Activated T-helper 2 cell treated with anti-CD3 and anti-CD28 coated beads, Interferon-gamma antibody, Interleukin-2, Interleukin-4, amounts not matched to agents 10 μg/mL and 5 μg/mL and 100 μg/mL, durations not matched to agents 14 hours and 24 hours and 36 hours (primary cell): ENCODE measurements around the gene PCDHA1. TPM values are rescaled to one million over a fixed set of nuclear protein-coding genes. Genes with fewer than 3 reads are reported as not detected.
"Not testable (repeated sequence)": the region's sequence is repeated elsewhere in the genome, so short reads cannot be mapped to it uniquely, and the experiment has no call there.

Experiments used
- DNase-seq: peaks from one replicate; pipeline ENCODE4 v3.0.0; 2021; ENCODE audit warnings: low spot score
- H3K27ac Mint-ChIP-seq: one replicate; pipeline ENCODE4 v1.8.0; 2021; ENCODE audit warnings: mixed read lengths
- H3K27me3 Mint-ChIP-seq: one replicate; pipeline ENCODE4 v1.8.0; 2021; ENCODE audit warnings: low read depth, mixed read lengths
- H3K36me3 Mint-ChIP-seq: one replicate; pipeline ENCODE4 v1.8.0; 2021; ENCODE audit warnings: low read depth, mixed read lengths
- H3K4me1 Mint-ChIP-seq: one replicate; pipeline ENCODE4 v1.8.0; 2021; ENCODE audit warnings: low read depth, mixed read lengths
- H3K4me3 Mint-ChIP-seq: one replicate; pipeline ENCODE4 v1.8.0; 2021; ENCODE audit warnings: low read depth, mild to moderate bottlenecking, moderate library complexity, mixed read lengths
- H3K9me3 Mint-ChIP-seq: one replicate; pipeline ENCODE4 v1.8.0; 2021; ENCODE audit warnings: mixed read lengths
- intact Hi-C: fragments of 100-400 bp; cut with micrococcal nuclease; formaldehyde crosslinking; loops from one replicate; pipeline ENCODE4 v1.15.1; 2023
- total RNA-seq: library from RNA; stranded (reverse); gene quantifications from 2 replicates; pipeline ENCODE4 v1.2.3, GENCODE V29; 2022

The PCDHA1 gene
- total RNA-seq, 1 donor from 2014 or later: not detected

DNA sequence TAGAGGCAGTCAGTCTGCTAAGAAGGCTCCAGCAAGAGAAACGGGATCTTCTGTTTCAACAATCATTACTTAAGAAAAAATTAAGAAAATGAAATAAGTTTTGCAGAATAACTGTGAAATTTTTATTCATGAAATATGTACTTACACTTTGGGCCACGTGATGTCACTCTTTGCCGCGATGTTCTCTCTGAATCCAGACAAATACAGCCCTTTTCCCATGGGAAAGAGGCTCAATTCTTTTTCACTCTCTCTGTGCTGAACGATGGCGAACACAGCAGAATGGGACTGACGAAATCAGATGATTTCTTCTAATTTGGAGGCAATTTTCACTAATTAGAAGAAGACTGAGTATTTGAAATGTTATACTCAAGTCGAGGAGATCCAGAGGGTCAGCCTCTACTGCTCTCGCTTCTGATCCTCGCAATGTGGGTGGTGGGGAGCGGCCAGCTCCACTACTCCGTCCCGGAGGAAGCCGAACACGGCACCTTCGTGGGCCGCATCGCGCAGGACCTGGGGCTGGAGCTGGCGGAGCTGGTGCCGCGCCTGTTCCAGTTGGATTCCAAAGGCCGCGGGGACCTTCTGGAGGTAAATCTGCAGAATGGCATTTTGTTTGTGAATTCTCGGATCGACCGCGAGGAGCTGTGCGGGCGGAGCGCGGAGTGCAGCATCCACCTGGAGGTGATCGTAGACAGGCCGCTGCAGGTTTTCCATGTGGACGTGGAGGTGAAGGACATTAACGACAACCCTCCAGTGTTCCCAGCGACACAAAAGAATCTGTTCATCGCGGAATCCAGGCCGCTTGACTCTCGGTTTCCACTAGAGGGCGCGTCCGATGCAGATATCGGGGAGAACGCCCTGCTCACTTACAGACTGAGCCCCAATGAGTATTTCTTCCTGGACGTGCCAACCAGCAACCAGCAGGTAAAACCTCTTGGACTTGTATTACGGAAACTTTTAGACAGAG is 62.5 kb downstream of the PCDHA1 start, which contains the start of gene PCDHA9:
PCDHA9 (plus strand) TSS at position 244 of the 964 bp plus-strand sequence; CDS start at position 358, 114 bp downstream.
- intact Hi-C loops, H3K27ac Mint-ChIP-seq, H3K4me1 Mint-ChIP-seq, H3K36me3 Mint-ChIP-seq, H3K27me3 Mint-ChIP-seq, H3K4me3 Mint-ChIP-seq, DNase-seq: not testable (repeated sequence)
- H3K9me3 Mint-ChIP-seq: peaks cover 31% of the 10 kb centered on the region

DNA sequence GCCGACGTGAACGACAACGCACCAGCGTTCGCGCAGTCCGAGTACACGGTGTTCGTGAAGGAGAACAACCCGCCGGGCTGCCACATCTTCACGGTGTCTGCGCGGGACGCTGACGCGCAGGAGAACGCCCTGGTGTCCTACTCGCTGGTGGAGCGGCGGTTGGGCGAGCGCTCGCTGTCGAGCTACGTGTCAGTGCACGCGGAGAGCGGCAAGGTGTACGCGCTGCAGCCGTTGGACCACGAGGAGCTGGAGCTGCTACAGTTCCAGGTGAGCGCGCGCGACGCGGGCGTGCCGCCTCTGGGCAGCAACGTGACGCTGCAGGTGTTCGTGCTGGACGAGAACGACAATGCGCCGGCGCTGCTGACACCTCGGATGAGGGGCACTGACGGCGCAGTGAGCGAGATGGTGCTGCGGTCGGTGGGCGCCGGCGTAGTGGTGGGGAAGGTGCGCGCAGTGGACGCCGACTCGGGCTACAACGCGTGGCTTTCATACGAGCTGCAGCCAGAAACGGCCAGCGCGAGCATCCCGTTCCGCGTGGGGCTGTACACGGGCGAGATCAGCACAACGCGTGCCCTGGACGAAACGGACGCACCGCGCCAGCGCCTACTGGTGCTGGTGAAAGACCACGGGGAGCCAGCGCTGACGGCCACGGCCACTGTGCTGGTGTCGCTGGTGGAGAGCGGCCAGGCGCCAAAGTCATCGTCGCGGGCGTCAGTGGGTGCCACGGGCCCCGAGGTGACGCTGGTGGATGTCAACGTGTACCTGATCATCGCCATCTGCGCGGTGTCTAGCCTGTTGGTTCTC is 64.1 kb downstream of the PCDHA1 start:
- H3K36me3 Mint-ChIP-seq, H3K4me1 Mint-ChIP-seq, H3K27me3 Mint-ChIP-seq, H3K4me3 Mint-ChIP-seq, DNase-seq, H3K27ac Mint-ChIP-seq: not testable (repeated sequence)
- peaks cover 29% of the 10 kb centered on the region for H3K9me3 Mint-ChIP-seq
- intact Hi-C loops: loop anchor here (10.0 kb wide), 1 partner anchor 55 kb away; the partner anchor contains the start of gene PCDHA2

DNA sequence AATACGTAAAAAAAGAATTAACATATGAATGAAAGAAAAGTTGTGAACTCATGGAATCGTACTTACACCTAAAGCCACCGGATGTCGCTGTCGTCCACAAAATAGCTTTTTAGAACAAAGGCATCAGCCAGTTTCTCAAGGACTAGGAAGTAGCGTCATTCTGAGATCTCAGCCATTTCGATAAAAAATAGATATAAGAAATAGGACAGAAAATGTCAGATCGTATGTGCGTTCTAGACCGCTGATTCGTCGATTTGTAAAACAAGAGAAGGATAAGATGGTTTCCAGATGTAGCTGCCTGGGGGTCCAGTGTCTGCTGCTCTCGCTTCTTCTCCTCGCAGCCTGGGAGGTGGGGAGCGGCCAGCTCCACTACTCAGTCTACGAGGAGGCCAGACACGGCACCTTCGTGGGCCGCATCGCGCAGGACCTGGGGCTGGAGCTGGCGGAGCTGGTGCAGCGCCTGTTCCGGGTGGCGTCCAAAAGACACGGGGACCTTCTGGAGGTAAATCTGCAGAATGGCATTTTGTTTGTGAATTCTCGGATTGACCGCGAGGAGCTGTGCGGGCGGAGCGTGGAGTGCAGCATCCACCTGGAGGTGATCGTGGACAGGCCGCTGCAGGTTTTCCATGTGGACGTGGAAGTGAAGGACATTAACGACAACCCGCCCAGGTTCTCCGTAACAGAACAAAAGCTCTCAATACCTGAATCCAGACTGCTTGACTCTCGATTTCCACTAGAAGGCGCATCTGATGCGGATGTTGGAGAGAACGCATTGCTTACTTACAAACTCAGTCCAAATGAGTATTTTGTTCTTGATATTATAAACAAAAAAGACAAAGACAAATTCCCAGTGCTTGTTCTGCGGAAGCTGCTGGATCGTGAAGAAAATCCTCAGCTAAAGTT is 70.1 kb downstream of the PCDHA1 start, which contains the start of gene PCDHA10:
PCDHA10 (plus strand) TSS at position 126 of the 903 bp plus-strand sequence; CDS start at position 278, 152 bp downstream.
- peaks cover 39% of the 10 kb centered on the region for H3K9me3 Mint-ChIP-seq
- no peak within 1 kb of the TSS for H3K4me3 Mint-ChIP-seq
- H3K36me3 Mint-ChIP-seq: no peaks in the 10 kb centered on the region
- no peaks in the 10 kb centered on the region for H3K27me3 Mint-ChIP-seq
- H3K27ac Mint-ChIP-seq: no peak within 1 kb of the TSS
- intact Hi-C loops: loop anchor here (10.0 kb wide), 1 partner anchor 61 kb away; the partner anchor contains the start of gene PCDHA2
- no peak for DNase-seq
- no peaks in the 10 kb centered on the region for H3K4me1 Mint-ChIP-seq

DNA sequence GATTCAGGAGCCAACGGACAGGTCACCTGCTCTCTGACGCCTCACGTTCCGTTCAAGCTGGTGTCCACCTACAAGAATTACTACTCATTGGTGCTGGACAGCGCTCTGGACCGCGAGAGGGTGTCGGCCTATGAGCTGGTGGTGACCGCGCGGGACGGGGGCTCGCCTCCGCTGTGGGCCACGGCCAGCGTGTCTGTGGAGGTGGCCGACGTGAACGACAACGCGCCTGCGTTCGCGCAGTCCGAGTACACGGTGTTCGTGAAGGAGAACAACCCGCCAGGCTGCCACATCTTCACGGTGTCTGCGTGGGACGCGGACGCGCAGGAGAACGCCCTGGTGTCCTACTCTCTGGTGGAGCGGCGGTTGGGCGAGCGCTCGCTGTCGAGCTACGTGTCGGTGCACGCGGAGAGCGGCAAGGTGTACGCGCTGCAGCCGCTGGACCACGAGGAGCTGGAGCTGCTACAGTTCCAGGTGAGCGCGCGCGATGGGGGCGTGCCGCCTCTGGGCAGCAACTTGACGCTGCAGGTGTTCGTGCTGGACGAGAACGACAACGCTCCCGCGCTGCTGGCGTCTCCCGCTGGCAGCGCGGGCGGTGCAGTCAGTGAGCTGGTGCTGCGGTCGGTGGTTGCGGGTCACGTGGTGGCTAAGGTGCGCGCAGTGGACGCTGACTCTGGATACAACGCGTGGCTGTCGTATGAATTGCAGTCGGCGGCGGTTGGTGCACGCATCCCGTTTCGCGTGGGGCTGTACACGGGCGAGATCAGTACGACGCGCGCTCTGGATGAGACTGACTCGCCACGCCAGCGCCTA is 71.4 kb downstream of the PCDHA1 start:
- intact Hi-C loops: loop anchor here (10.0 kb wide), 1 partner anchor 63 kb away; the partner anchor contains the start of gene PCDHA2
- no peaks in the 10 kb centered on the region for H3K27me3 Mint-ChIP-seq
- H3K4me1 Mint-ChIP-seq: no peaks in the 10 kb centered on the region
- H3K4me3 Mint-ChIP-seq: no peak overlapping the region
- H3K9me3 Mint-ChIP-seq: peaks cover 45% of the 10 kb centered on the region
- no peak for DNase-seq
- no peak overlapping the region for H3K27ac Mint-ChIP-seq
- no peaks in the 10 kb centered on the region for H3K36me3 Mint-ChIP-seq

DNA sequence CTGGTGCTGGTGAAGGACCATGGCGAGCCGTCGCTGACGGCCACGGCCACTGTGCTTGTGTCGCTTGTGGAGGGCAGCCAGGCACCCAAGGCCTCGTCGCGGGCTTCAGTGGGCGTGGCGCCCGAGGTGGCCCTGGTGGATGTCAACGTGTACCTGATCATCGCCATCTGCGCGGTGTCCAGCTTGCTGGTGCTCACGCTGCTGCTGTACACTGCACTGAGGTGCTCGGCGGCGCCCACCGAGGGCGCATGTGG is 72.0 kb downstream of the PCDHA1 start:
- no peak overlapping the region for H3K4me3 Mint-ChIP-seq
- no peaks in the 10 kb centered on the region for H3K4me1 Mint-ChIP-seq
- H3K27ac Mint-ChIP-seq: no peak overlapping the region
- intact Hi-C loops: loop anchor here (10.0 kb wide), 1 partner anchor 63 kb away; the partner anchor contains the start of gene PCDHA2
- no peaks in the 10 kb centered on the region for H3K27me3 Mint-ChIP-seq
- peaks cover 45% of the 10 kb centered on the region for H3K9me3 Mint-ChIP-seq
- no peaks in the 10 kb centered on the region for H3K36me3 Mint-ChIP-seq
- no peak for DNase-seq

DNA sequence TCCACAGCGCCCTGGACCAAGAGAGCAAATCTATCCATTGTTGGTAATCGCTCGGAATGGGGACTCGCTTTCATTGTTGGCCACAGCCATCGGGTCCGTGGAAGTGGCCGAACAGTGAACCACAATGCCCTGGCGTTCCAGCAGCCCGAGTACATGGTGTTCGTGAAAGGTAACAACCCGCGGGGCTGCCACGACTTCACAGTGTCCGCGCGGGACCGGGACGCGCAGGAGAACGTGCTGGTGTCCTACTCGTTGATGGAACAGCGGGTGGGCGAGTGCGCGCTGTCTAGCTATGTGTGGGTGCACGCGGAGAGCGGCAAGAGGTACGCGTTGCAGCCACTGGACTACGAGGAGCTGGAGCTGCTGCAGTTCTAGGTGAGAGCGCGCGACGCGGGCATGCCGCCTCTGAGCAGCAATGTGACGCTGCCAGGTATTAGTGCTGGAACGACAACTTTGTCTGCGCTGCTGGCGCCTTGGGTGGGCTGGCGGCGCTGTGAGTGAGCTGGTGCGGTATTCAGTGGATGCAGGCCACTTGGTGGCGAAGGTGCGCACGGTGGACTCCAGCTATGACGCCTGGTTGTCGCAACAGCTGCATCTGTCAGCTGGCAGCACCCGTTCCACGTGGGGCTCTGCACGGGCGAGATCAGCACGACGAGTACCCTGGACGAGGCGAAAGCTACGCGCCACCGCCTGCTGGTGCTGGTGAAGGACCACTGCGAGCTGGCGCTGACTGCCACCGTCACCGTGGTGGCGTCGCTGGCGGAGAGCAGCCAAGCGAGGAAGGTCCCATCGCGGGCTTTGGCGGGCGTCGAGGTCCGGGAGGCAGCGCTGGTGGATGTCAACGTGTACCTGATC is 76.7 kb downstream of the PCDHA1 start:
- no peaks in the 10 kb centered on the region for H3K4me1 Mint-ChIP-seq
- H3K27ac Mint-ChIP-seq: no peak overlapping the region
- no peak for DNase-seq
- H3K36me3 Mint-ChIP-seq: no peaks in the 10 kb centered on the region
- intact Hi-C loops: no loop called here
- H3K9me3 Mint-ChIP-seq: peaks cover 16% of the 10 kb centered on the region
- H3K4me3 Mint-ChIP-seq: no peak overlapping the region
- no peaks in the 10 kb centered on the region for H3K27me3 Mint-ChIP-seq

DNA sequence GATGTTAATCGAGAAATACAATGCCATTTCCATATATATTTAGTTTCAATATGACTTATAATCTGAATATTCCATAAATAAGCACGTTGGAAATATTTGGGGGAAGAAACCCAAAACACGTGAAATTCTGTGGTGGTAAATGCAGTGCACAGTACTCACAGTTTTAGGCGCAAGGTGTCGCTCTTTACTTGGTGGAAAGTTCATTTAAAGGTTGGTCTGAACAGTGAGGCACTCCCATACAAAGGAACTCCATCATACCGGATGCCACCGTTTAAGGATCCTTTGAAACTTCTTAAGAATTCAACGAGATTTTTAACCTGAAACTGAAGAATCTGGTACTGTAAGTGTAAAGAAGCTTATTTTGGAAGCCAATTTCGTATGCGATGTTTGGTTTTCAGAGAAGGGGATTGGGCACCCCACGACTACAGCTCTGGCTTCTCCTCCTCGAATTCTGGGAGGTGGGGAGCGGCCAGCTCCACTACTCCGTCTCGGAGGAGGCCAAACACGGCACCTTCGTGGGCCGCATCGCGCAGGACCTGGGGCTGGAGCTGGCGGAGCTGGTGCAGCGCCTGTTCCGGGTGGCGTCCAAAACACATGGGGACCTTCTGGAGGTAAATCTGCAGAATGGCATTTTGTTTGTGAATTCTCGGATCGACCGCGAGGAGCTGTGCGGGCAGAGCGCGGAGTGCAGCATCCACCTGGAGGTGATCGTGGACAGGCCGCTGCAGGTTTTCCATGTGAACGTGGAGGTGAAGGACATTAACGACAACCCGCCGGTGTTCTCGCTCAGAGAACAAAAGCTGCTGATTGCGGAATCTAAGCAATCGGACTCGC is 83.0 kb downstream of the PCDHA1 start, which contains the start of gene PCDHA11:
PCDHA11 (plus strand) TSS at position 237 of the 834 bp plus-strand sequence; CDS start at position 384, 147 bp downstream.
- Mint-ChIP-seq H3K36me3 (peaks cover 3% of the 10 kb centered on the region), H3K4me3 (no peak within 1 kb of the TSS), H3K27me3 (no peaks in the 10 kb centered on the region), H3K27ac (no peak within 1 kb of the TSS), H3K4me1 (no peaks in the 10 kb centered on the region), H3K9me3 (peaks cover 18% of the 10 kb centered on the region)
- intact Hi-C loops: no loop called here
- no peak for DNase-seq

DNA sequence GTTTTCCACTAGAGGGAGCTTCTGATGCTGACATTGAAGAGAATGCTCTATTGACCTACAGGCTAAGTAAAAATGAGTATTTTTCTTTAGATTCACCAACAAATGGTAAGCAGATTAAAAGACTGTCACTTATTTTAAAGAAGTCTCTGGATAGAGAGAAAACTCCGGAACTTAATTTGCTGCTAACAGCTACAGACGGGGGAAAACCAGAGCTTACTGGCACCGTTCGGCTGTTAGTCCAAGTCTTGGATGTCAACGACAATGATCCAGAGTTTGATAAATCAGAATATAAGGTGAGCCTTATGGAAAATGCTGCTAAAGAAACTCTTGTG is 83.6 kb downstream of the PCDHA1 start:
- H3K27ac Mint-ChIP-seq: no peak overlapping the region
- no peak overlapping the region for H3K4me3 Mint-ChIP-seq
- DNase-seq: no peak
- H3K36me3 Mint-ChIP-seq: peaks cover 3% of the 10 kb centered on the region
- intact Hi-C loops: no loop called here
- H3K9me3 Mint-ChIP-seq: peaks cover 23% of the 10 kb centered on the region
- H3K4me1 Mint-ChIP-seq: no peaks in the 10 kb centered on the region
- no peaks in the 10 kb centered on the region for H3K27me3 Mint-ChIP-seq

DNA sequence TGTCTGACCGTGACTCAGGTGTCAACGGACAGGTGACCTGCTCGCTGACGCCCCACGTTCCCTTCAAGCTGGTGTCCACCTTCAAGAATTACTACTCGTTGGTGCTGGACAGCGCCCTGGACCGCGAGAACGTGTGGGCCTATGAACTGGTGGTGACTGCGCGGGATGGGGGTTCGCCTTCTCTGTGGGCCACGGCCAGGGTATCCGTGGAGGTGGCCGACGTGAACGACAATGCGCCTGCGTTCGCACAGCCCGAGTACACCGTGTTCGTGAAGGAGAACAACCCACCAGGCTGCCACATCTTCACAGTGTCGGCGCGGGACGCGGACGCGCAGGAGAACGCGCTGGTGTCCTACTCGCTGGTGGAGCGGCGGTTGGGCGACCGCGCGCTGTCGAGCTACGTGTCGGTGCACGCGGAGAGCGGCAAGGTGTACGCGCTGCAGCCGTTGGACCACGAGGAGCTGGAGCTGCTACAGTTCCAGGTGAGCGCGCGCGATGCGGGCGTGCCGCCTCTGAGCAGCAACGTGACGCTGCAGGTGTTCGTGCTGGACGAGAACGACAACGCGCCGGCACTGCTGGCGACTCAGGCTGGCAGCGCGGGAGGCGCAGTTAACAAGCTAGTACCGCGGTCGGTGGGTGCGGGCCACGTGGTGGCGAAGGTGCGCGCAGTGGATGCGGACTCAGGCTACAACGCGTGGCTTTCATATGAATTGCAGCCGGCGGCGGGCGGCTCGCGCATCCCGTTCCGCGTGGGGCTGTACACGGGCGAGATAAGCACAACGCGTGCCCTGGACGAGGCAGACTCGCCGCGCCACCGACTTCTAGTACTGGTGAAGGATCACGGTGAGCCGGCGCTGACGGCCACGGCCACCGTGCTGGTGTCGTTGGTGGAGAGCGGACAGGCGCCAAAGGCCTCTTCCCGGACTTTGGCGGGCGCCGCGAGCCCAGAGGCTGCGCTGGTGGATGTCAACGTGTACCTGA is 84.6 kb downstream of the PCDHA1 start:
- no peaks in the 10 kb centered on the region for H3K4me1 Mint-ChIP-seq
- H3K4me3 Mint-ChIP-seq: no peak overlapping the region
- no peak overlapping the region for H3K27ac Mint-ChIP-seq
- peaks cover 3% of the 10 kb centered on the region for H3K36me3 Mint-ChIP-seq
- H3K27me3 Mint-ChIP-seq: no peaks in the 10 kb centered on the region
- peaks cover 29% of the 10 kb centered on the region for H3K9me3 Mint-ChIP-seq
- intact Hi-C loops: no loop called here
- DNase-seq: no peak
